ENCODE results near the gene MNT.
A peak's percentile ranks its signal among the peaks of the same experiment; 100 is the strongest.

MNT gene

DNA sequence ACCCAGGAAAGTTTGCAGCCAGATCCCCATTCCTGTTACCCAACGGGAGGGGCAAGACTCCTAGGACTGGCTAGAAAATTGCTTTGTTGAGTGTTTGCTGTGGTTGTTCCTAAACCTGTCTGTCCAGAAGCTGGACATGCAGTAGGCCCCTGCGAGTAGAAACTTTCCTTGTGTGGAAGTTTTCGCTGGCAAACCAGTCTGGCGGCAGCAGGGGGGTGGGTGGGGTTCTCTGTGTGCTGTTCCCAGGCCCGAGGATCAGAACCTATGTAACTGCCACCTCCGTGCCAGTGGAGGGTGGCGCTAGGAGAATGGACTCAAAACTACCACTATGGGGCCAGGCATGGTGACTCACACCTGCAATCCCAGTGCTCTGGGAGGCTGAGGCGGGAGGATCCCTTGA lies 54.4 kb downstream of the MNT start:
- Histone ChIP-seq H4K91ac (ENCODE audit: low read depth, low read length, poor library complexity) (no peak overlapping the region), H3K4me1 (ENCODE audit: control insufficient read depth in 2 of 2, insufficient read depth in 1 of 2, low read depth in 1 of 2, low read length in 2 of 2) (peaks cover 12 to 13% of the 10 kb centered on the region in 2 donors), H3K27ac (replicated peaks; ENCODE audit: low read length) (no peak overlapping the region), H2BK120ac (ENCODE audit: low read depth, low read length) (no peak overlapping the region), H2BK5ac (ENCODE audit: low read length) (no peak overlapping the region), H2AFZ (ENCODE audit: low read length) (no peak overlapping the region), H3K4me3 (ENCODE audit: low read length in 2 of 2) (no peak overlapping the region), H3K36me3 (replicated peaks in 1 of 2; ENCODE audit: control insufficient read depth in 2 of 2, insufficient read depth in 2 of 2, low read length in 2 of 2) (peaks cover 16 to 37% of the 10 kb centered on the region in 2 donors), H3K9me3 (replicated peaks in 1 of 2; ENCODE audit: control insufficient read depth in 2 of 2, insufficient read depth in 1 of 2, low read depth in 1 of 2, low read length in 2 of 2) (no peaks in the 10 kb centered on the region), H3K23ac (ENCODE audit: low read depth, low read length, poor library complexity) (no peak overlapping the region), H3K9ac (ENCODE audit: low read depth, low read length, poor library complexity) (no peak overlapping the region), H3K4me2 (ENCODE audit: insufficient read depth, low read length, poor library complexity, severe bottlenecking) (no peak overlapping the region), H2AK5ac (ENCODE audit: low read depth, low read length) (peak overlapping the region; percentile 30), H2BK12ac (ENCODE audit: low read length) (no peak overlapping the region), H3K79me1 (ENCODE audit: low read depth, low read length) (peaks cover 3% of the 10 kb centered on the region), H2BK15ac (ENCODE audit: low read length) (no peak overlapping the region), H3K27me3 (ENCODE audit: control insufficient read depth in 3 of 3, insufficient read depth in 3 of 3, low read depth in 1 of 3, low read length in 3 of 3) (no peaks in the 10 kb centered on the region), H4K8ac (ENCODE audit: low read depth, low read length) (no peak overlapping the region), H3K4ac (ENCODE audit: low read length) (no peak overlapping the region), H3K14ac (ENCODE audit: low read length) (no peak overlapping the region), H3K18ac (ENCODE audit: low read length) (peak overlapping the region; percentile 68)
- WGBS, 2 donors (ENCODE audit: extremely low coverage in 2 of 2, insufficient read length in 2 of 2, insufficient replicate concordance in 1 of 2): no CpG with 5 or more reads among the region's 8 CpGs
- DNase-seq (ENCODE audit: low spot score): no peak

DNA sequence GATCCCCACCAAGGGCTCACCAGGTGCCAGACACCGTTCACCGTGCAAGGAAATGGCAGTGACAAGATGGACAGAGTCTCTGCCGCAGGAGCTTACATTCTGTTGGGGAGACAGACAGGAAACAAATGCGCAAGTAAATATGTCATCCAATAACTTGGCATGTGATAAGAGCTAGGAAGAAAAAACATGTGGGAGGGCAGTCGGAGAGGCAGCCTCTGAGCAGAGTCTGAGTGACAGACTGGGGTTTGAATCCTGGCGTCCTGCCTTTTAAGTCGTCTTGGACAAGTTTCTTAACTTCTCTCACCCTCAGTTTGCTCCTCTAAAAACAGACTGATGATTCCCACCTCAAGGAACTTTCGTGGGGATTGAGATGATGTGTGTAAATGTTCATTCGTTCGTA lies 56.3 kb downstream of the MNT start:
- H3K4me2 ChIP-seq (ENCODE audit: insufficient read depth, low read length, poor library complexity, severe bottlenecking): no peak overlapping the region
- H3K9ac ChIP-seq (ENCODE audit: low read depth, low read length, poor library complexity): no peak overlapping the region
- H3K4me1 ChIP-seq (ENCODE audit: control insufficient read depth in 2 of 2, insufficient read depth in 1 of 2, low read depth in 1 of 2, low read length in 2 of 2): peaks cover 8 to 13% of the 10 kb centered on the region in 2 donors
- H3K23ac ChIP-seq (ENCODE audit: low read depth, low read length, poor library complexity): no peak overlapping the region
- no peak overlapping the region for H2BK12ac ChIP-seq (ENCODE audit: low read length)
- H4K8ac ChIP-seq (ENCODE audit: low read depth, low read length): no peak overlapping the region
- H2AK5ac ChIP-seq (ENCODE audit: low read depth, low read length): no peak overlapping the region
- H3K4me3 ChIP-seq (ENCODE audit: low read length in 2 of 2): no peak overlapping the region
- H4K91ac ChIP-seq (ENCODE audit: low read depth, low read length, poor library complexity): no peak overlapping the region
- no peak overlapping the region for H2BK5ac ChIP-seq (ENCODE audit: low read length)
- no peak for DNase-seq (ENCODE audit: low spot score)
- no peak overlapping the region for H2BK15ac ChIP-seq (ENCODE audit: low read length)
- no CpG with 5 or more reads among the region's 10 CpGs for WGBS, 2 donors (ENCODE audit: extremely low coverage in 2 of 2, insufficient read length in 2 of 2, insufficient replicate concordance in 1 of 2)
- no peak overlapping the region for H2BK120ac ChIP-seq (ENCODE audit: low read depth, low read length)
- no peak overlapping the region for H2AFZ ChIP-seq (ENCODE audit: low read length)
- H3K18ac ChIP-seq (ENCODE audit: low read length): no peak overlapping the region
- H3K79me1 ChIP-seq (ENCODE audit: low read depth, low read length): no peaks in the 10 kb centered on the region
- H3K14ac ChIP-seq (ENCODE audit: low read length): no peak overlapping the region
- H3K36me3 ChIP-seq (replicated peaks in 1 of 2; ENCODE audit: control insufficient read depth in 2 of 2, insufficient read depth in 2 of 2, low read length in 2 of 2): peaks cover 17 to 41% of the 10 kb centered on the region in 2 donors
- no peaks in the 10 kb centered on the region for H3K27me3 ChIP-seq (ENCODE audit: control insufficient read depth in 3 of 3, insufficient read depth in 3 of 3, low read depth in 1 of 3, low read length in 3 of 3)
- no peak overlapping the region for H3K4ac ChIP-seq (ENCODE audit: low read length)
- H3K27ac ChIP-seq (replicated peaks; ENCODE audit: low read length): no peak overlapping the region
- H3K9me3 ChIP-seq (replicated peaks in 1 of 2; ENCODE audit: control insufficient read depth in 2 of 2, insufficient read depth in 1 of 2, low read depth in 1 of 2, low read length in 2 of 2): no peaks in the 10 kb centered on the region

DNA sequence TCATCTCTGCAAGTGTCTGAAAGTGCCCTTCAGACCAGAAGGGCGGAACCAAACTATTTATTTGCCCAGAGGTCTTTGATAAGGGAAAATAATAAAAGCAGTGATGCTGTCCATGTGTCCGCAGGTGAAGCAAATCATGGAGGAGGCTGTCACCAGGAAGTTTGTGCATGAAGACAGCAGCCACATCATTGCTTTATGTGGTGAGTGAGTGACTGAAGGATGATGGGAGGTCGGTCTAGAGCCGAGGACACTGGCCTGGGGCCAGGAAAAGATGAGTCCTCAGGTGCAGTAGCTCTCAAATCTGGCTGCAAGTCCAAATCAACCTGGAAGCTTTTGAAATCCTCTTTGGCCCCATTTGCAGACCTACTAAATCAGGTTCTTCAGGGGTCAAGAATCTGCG lies 57.4 kb downstream of the MNT start:
- no peak overlapping the region for H3K27ac ChIP-seq (replicated peaks; ENCODE audit: low read length)

GRCh38 chr17:2338315-2338657 lies 62.6 kb downstream of the MNT start:
- H4K8ac ChIP-seq (ENCODE audit: low read depth, low read length): no peak overlapping the region
- H3K18ac ChIP-seq (ENCODE audit: low read length): no peak overlapping the region

More for the DNA sequence above, 57.4 kb downstream of the MNT start:
- Histone ChIP-seq H3K4me3 (ENCODE audit: low read length in 2 of 2) (no peak overlapping the region), H4K8ac (ENCODE audit: low read depth, low read length) (no peak overlapping the region), H3K18ac (ENCODE audit: low read length) (no peak overlapping the region), H4K91ac (ENCODE audit: low read depth, low read length, poor library complexity) (no peak overlapping the region), H3K14ac (ENCODE audit: low read length) (no peak overlapping the region), H2BK120ac (ENCODE audit: low read depth, low read length) (no peak overlapping the region), H3K36me3 (replicated peaks in 1 of 2; ENCODE audit: control insufficient read depth in 2 of 2, insufficient read depth in 2 of 2, low read length in 2 of 2) (peaks cover 17 to 41% of the 10 kb centered on the region in 2 donors), H3K23ac (ENCODE audit: low read depth, low read length, poor library complexity) (no peak overlapping the region), H2BK5ac (ENCODE audit: low read length) (no peak overlapping the region), H3K27me3 (ENCODE audit: control insufficient read depth in 3 of 3, insufficient read depth in 3 of 3, low read depth in 1 of 3, low read length in 3 of 3) (no peaks in the 10 kb centered on the region), H2AFZ (ENCODE audit: low read length) (no peak overlapping the region), H2BK12ac (ENCODE audit: low read length) (no peak overlapping the region), H3K4ac (ENCODE audit: low read length) (no peak overlapping the region), H3K4me1 (ENCODE audit: control insufficient read depth in 2 of 2, insufficient read depth in 1 of 2, low read depth in 1 of 2, low read length in 2 of 2) (peaks cover 5 to 10% of the 10 kb centered on the region in 2 donors), H3K79me1 (ENCODE audit: low read depth, low read length) (no peaks in the 10 kb centered on the region), H2BK15ac (ENCODE audit: low read length) (no peak overlapping the region), H3K4me2 (ENCODE audit: insufficient read depth, low read length, poor library complexity, severe bottlenecking) (no peak overlapping the region), H2AK5ac (ENCODE audit: low read depth, low read length) (no peak overlapping the region), H3K9me3 (replicated peaks in 1 of 2; ENCODE audit: control insufficient read depth in 2 of 2, insufficient read depth in 1 of 2, low read depth in 1 of 2, low read length in 2 of 2) (no peaks in the 10 kb centered on the region), H3K9ac (ENCODE audit: low read depth, low read length, poor library complexity) (no peak overlapping the region)
- no CpG with 5 or more reads among the region's 5 CpGs for whole genome bisulfite sequencing, 2 donors (ENCODE audit: extremely low coverage in 2 of 2, insufficient read length in 2 of 2, insufficient replicate concordance in 1 of 2)
- no peak for DNase-seq (ENCODE audit: low spot score)

More at GRCh38 chr17:2338315-2338657, 62.6 kb downstream of the MNT start:
- no peak overlapping the region for H2BK15ac ChIP-seq (ENCODE audit: low read length)
- H3K4me2 ChIP-seq (ENCODE audit: insufficient read depth, low read length, poor library complexity, severe bottlenecking): peak overlapping the region; percentile 89
- no peaks in the 10 kb centered on the region for H3K27me3 ChIP-seq (ENCODE audit: control insufficient read depth in 3 of 3, insufficient read depth in 3 of 3, low read depth in 1 of 3, low read length in 3 of 3)
- DNase-seq (ENCODE audit: low spot score): no peak
- peaks cover 25 to 43% of the 10 kb centered on the region in 2 donors for H3K36me3 ChIP-seq (replicated peaks in 1 of 2; ENCODE audit: control insufficient read depth in 2 of 2, insufficient read depth in 2 of 2, low read length in 2 of 2)
- no peak overlapping the region for H2BK120ac ChIP-seq (ENCODE audit: low read depth, low read length)
- H2BK5ac ChIP-seq (ENCODE audit: low read length): no peak overlapping the region
- no peak overlapping the region for H3K14ac ChIP-seq (ENCODE audit: low read length)
- H3K4me1 ChIP-seq (ENCODE audit: control insufficient read depth in 2 of 2, insufficient read depth in 1 of 2, low read depth in 1 of 2, low read length in 2 of 2): peaks cover 8 to 15% of the 10 kb centered on the region in 2 donors
- H2BK12ac ChIP-seq (ENCODE audit: low read length): no peak overlapping the region
- WGBS, 2 donors (ENCODE audit: extremely low coverage in 2 of 2, insufficient read length in 2 of 2, insufficient replicate concordance in 1 of 2): no CpG with 5 or more reads among the region's 5 CpGs
- peak overlapping the region; percentile 88 for H3K9ac ChIP-seq (ENCODE audit: low read depth, low read length, poor library complexity)
- no peak overlapping the region for H3K4ac ChIP-seq (ENCODE audit: low read length)
- peak overlapping the region; percentile 84 for H2AFZ ChIP-seq (ENCODE audit: low read length)
- peak overlapping the region; percentile 90 to 91 for H3K4me3 ChIP-seq (ENCODE audit: low read length in 2 of 2)
- H4K91ac ChIP-seq (ENCODE audit: low read depth, low read length, poor library complexity): no peak overlapping the region
- H3K79me1 ChIP-seq (ENCODE audit: low read depth, low read length): peaks cover 11% of the 10 kb centered on the region
- no peak overlapping the region for H3K27ac ChIP-seq (replicated peaks; ENCODE audit: low read length)
- H3K9me3 ChIP-seq (replicated peaks in 1 of 2; ENCODE audit: control insufficient read depth in 2 of 2, insufficient read depth in 1 of 2, low read depth in 1 of 2, low read length in 2 of 2): no peaks in the 10 kb centered on the region
- no peak overlapping the region for H2AK5ac ChIP-seq (ENCODE audit: low read depth, low read length)
- H3K23ac ChIP-seq (ENCODE audit: low read depth, low read length, poor library complexity): no peak overlapping the region

Measured in neuronal stem cell (in vitro differentiated cells).